Panc1 (cell line): Measurements from ENCODE around the gene KIAA1217. TPM values are rescaled to one million over a fixed set of nuclear protein-coding genes. Genes with fewer than 3 reads are reported as not detected.

Source experiments
- ATAC-seq: fragments of 200-7000 bp; cut with Tn5 transposase; 2 replicates; pipeline ENCODE4 v1.9.1; 2020; ENCODE audit warnings: mild to moderate bottlenecking, moderate library complexity
- BruUV-seq: library from RNA; stranded (reverse); fragments of 400-500 nt; replicated peaks from 2 replicates; lab custom pipeline; 2021; lab: Mats Ljungman, UMichigan
- CTCF ChIA-PET: fragments of 300-600 bp; sonication (Branson Sonifier 250); formaldehyde crosslinking; loops from one replicate; lab custom pipeline; 2022; ENCODE audit warnings: antibody characterized with exemption; lab: Charles Lee
- POLR2A ChIA-PET: fragments of 300-600 bp; sonication (Branson Sonifier 250); formaldehyde crosslinking; loops from one replicate; lab custom pipeline; 2022; ENCODE audit warnings: antibody characterized with exemption; lab: Charles Lee
- DNase-seq: peaks from one replicate; pipeline ENCODE4 v3.0.0-alpha.2; 2010; ENCODE audit warnings: low read depth, low spot score
- H3K27ac ChIP-seq: 2 replicates; pipeline ENCODE4 v1.5.1; 2011; ENCODE audit warnings: mild to moderate bottlenecking, low read length, inconsistent platforms
- H3K27me3 ChIP-seq: fragments of 200-500 bp; sonication (Bioruptor generic); 2 replicates; pipeline ENCODE4 v1.6.0; 2014; ENCODE audit warnings: low read length, inconsistent platforms; ENCODE audit not compliant: control insufficient read depth, insufficient read depth
- H3K36me3 ChIP-seq: fragments of 200-500 bp; sonication (Bioruptor generic); 2 replicates; pipeline ENCODE4 v1.5.1; 2014; ENCODE audit warnings: inconsistent platforms, mild to moderate bottlenecking, low read length, moderate library complexity; ENCODE audit not compliant: control insufficient read depth, insufficient read depth
- H3K4me1 ChIP-seq: 2 replicates; pipeline ENCODE4 v1.5.1; 2011; ENCODE audit warnings: inconsistent platforms, mild to moderate bottlenecking, low read length, moderate library complexity; ENCODE audit not compliant: control insufficient read depth, insufficient read depth
- H3K4me3 ChIP-seq, 2 experiments: 2 replicates each; pipeline ENCODE4 v1.5.1; 2011 to 2012; ENCODE audit warnings: low read depth in 2 of 2, low read length in 2 of 2, mild to moderate bottlenecking in 2 of 2, inconsistent platforms in 1 of 2, moderate library complexity in 1 of 2
- H3K9me3 ChIP-seq: fragments of 200-500 bp; sonication (Bioruptor generic); 2 replicates; pipeline ENCODE4 v1.5.1; 2014; ENCODE audit warnings: low read depth, mild to moderate bottlenecking, inconsistent platforms, low read length, moderate library complexity; ENCODE audit not compliant: control insufficient read depth, insufficient read depth
- POLR2AphosphoS5 ChIP-seq: IDR thresholded peaks from 2 replicates; pipeline ENCODE4 v1.6.1; 2012; ENCODE audit warnings: mild to moderate bottlenecking, low read depth, low read length, moderate library complexity
- SIN3A ChIP-seq: IDR thresholded peaks from 2 replicates; pipeline ENCODE4 v1.6.1; 2012; ENCODE audit warnings: low read depth, mild to moderate bottlenecking, low read length, moderate library complexity, borderline replicate concordance; ENCODE audit not compliant: insufficient read depth
- TCF7L2 ChIP-seq: IDR thresholded peaks from 2 replicates; pipeline ENCODE4 v1.6.1; 2011; ENCODE audit warnings: mild to moderate bottlenecking, low read depth, low read length, inconsistent platforms
- in situ Hi-C: cut with HindIII; loops from 2 replicates; pipeline ENCODE4 v1.10.0; 2016; ENCODE audit warnings: low sequenced_read_pairs, low pct_unique_long_range_greater_than_20kb
- intact Hi-C: fragments of 100-400 bp; cut with micrococcal nuclease; formaldehyde crosslinking; loops from one replicate; pipeline ENCODE4 v1.10.0; 2022; ENCODE audit not compliant: unreplicated experiment
- total RNA-seq: library from RNA; stranded (reverse); gene quantifications from one replicate; pipeline ENCODE4 v1.2.1, GENCODE V29; 2021; ENCODE audit not compliant: unreplicated experiment
- TF ChIP-seq, protein P1 (sequence below): fragments of 450-650 bp; IDR thresholded peaks from 2 replicates; pipeline ENCODE4 v1.5.1; 2017; ENCODE audit warnings: mild to moderate bottlenecking
- TF ChIP-seq, protein P2 (sequence below), 2 experiments: IDR thresholded peaks; 2 replicates each; pipeline ENCODE4 v1.6.1; 2011 to 2012; ENCODE audit warnings: low read depth in 2 of 2, control low read depth in 1 of 2, low read length in 1 of 2, mild to moderate bottlenecking in 1 of 2, moderate library complexity in 1 of 2; ENCODE audit not compliant: insufficient read depth in 1 of 2

Gene KIAA1217
- total RNA-seq, 1 experiment from 2014 or later: 11.6 TPM

DNA sequence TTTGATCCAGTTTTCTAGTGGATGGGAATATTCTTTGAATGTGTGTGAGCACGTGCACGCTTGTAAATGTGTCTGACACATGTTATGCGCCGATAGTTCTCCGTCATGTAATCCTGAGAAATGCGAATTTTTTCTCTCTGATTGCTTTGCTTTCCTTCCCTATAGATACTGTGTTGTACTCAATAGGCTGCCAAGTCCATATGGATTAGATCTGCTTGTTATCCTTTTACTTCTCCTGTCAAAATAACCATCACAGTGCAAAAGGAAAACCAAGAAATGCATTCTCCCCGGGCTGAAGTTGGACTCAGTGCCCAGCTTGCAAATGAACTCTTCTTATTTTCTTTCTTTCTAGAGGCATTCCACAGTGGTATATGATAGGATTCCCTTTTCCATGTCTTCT, 131.9 kb downstream of the KIAA1217 start:
- no peak overlapping the region for H3K27ac ChIP-seq
- ChIA-PET POLR2A (no interaction called here), CTCF (interaction anchor here (0.7 kb wide), 1 partner anchor 1943 kb away, joined by 4 read pairs; no protein-coding TSS in a partner anchor)
- TF ChIP-seq, protein P1, sequence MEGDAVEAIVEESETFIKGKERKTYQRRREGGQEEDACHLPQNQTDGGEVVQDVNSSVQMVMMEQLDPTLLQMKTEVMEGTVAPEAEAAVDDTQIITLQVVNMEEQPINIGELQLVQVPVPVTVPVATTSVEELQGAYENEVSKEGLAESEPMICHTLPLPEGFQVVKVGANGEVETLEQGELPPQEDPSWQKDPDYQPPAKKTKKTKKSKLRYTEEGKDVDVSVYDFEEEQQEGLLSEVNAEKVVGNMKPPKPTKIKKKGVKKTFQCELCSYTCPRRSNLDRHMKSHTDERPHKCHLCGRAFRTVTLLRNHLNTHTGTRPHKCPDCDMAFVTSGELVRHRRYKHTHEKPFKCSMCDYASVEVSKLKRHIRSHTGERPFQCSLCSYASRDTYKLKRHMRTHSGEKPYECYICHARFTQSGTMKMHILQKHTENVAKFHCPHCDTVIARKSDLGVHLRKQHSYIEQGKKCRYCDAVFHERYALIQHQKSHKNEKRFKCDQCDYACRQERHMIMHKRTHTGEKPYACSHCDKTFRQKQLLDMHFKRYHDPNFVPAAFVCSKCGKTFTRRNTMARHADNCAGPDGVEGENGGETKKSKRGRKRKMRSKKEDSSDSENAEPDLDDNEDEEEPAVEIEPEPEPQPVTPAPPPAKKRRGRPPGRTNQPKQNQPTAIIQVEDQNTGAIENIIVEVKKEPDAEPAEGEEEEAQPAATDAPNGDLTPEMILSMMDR: no peak
- TF ChIP-seq TCF7L2 (no peak), POLR2AphosphoS5 (no peak), SIN3A (no peak)
- TF ChIP-seq, protein P2, sequence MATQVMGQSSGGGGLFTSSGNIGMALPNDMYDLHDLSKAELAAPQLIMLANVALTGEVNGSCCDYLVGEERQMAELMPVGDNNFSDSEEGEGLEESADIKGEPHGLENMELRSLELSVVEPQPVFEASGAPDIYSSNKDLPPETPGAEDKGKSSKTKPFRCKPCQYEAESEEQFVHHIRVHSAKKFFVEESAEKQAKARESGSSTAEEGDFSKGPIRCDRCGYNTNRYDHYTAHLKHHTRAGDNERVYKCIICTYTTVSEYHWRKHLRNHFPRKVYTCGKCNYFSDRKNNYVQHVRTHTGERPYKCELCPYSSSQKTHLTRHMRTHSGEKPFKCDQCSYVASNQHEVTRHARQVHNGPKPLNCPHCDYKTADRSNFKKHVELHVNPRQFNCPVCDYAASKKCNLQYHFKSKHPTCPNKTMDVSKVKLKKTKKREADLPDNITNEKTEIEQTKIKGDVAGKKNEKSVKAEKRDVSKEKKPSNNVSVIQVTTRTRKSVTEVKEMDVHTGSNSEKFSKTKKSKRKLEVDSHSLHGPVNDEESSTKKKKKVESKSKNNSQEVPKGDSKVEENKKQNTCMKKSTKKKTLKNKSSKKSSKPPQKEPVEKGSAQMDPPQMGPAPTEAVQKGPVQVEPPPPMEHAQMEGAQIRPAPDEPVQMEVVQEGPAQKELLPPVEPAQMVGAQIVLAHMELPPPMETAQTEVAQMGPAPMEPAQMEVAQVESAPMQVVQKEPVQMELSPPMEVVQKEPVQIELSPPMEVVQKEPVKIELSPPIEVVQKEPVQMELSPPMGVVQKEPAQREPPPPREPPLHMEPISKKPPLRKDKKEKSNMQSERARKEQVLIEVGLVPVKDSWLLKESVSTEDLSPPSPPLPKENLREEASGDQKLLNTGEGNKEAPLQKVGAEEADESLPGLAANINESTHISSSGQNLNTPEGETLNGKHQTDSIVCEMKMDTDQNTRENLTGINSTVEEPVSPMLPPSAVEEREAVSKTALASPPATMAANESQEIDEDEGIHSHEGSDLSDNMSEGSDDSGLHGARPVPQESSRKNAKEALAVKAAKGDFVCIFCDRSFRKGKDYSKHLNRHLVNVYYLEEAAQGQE (IDR thresholded peaks at IDR 0.05; ENCODE audit: insufficient read depth in 1 of 2, low read depth in 2 of 2, low read length in 1 of 2): no peak
- no TSS peak for BruUV-seq
- ATAC-seq: no peak
- DNase-seq: no peak
- H3K27me3 ChIP-seq: no peaks in the 10 kb centered on the region
- in situ Hi-C loops (no loop called here), intact Hi-C loops (no loop called here)
- peaks cover 4% of the 10 kb centered on the region; the same call in 1 of the 2 replicates for H3K4me1 ChIP-seq
- H3K36me3 ChIP-seq: no peaks in the 10 kb centered on the region
- no peak overlapping the region for H3K4me3 ChIP-seq
- no peaks in the 10 kb centered on the region for H3K9me3 ChIP-seq

DNA sequence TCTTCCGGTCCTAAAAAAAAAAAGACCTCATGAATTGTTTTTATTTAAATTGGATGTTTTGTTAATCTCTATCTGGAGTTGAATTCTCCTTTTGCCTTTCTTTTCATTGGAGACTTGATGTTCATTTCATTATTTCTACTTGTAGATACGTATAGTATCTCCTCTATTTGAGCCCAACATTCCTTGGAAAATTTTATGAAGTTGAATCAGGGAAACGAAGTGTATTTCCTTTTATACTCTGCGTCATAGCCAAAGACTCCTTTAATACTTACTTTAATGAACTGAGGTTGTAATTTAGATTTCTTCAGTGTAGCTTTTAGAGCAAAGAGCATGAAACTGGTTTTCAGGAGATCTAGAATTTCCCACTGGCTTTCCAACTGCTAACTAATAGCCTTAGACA, 132.4 kb downstream of the KIAA1217 start:
- in situ Hi-C loops: no loop called here
- Histone ChIP-seq H3K4me1 (peaks cover 4% of the 10 kb centered on the region; the same call in 1 of the 2 replicates), H3K36me3 (no peaks in the 10 kb centered on the region), H3K9me3 (no peaks in the 10 kb centered on the region), H3K27ac (no peak overlapping the region), H3K4me3 (no peak overlapping the region), H3K27me3 (no peaks in the 10 kb centered on the region)
- DNase-seq (no peak), ATAC-seq (no peak)
- BruUV-seq: no TSS peak
- intact Hi-C loops: no loop called here
- POLR2A ChIA-PET: no interaction called here
- CTCF ChIA-PET: interaction anchor here (0.7 kb wide), 1 partner anchor 1944 kb away, joined by 4 read pairs; no protein-coding TSS in a partner anchor
- TF ChIP-seq POLR2AphosphoS5 (no peak), TCF7L2 (no peak), SIN3A (no peak)
- TF ChIP-seq, protein P2 (IDR thresholded peaks at IDR 0.05; ENCODE audit: insufficient read depth in 1 of 2, low read depth in 2 of 2, low read length in 1 of 2): no peak
- TF ChIP-seq, protein P1: no peak
